HG02840 (cell line): ENCODE data around the gene OR10W1.

Experiments
- ATAC-seq: cut with Tn5 transposase; IDR thresholded peaks from one replicate; pipeline ENCODE4 v1.9.1; 2021; ENCODE audit warnings: mild to moderate bottlenecking, moderate library complexity, moderate number of reproducible peaks; ENCODE audit not compliant: unreplicated experiment, low FRiP score

Gene OR10W1

DNA sequence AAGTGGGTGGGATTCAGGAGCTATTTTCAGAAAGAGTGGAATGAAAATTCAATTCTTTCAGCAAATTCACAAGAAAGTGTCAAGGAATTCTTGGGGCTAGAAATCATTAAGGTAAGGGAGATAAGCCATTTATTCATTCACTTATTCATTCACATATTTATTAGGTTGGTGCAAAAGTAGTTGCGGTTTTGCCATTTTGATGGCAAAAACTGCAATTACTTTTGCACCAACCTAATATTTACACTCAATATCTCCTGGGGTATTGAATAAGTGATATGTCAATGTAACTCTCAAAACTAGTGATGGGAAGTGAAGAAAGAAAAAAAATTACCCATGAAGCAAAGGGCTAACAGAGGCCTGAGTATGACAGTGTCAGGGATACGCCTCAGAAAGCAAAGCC is at the start of gene OR10W1:
TSS of gene OR10W1 (minus strand) at position 119 of the 400 bp plus-strand sequence. CDS start 402 bp downstream, outside the sequence.
- no peak for ATAC-seq

GRCh38 chr11:58316142-58316541 is 48.1 kb upstream of the OR10W1 start:
- ATAC-seq = no peak

DNA sequence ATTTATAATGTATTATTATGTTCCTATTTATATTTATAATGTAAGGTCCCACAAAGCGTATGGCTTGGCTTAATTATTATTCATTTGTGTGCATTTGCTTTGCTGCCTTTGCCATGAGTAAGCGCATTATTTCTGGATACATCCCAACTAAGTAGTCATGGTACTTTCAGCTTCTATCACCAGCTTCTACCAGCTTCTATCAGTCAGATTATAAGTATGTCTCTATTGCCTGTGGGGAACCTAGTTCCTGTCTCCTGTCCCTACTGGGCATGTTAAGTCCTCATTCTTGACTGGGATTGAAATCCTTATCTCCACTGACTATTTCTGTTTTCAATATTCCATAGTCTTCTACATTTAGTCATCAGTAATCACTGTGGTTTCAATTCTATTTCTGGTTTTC is 33.5 kb upstream of the OR10W1 start:
- ATAC-seq = no peak

GRCh38 chr11:58292017-58292416 is 24.0 kb upstream of the OR10W1 start:
- ATAC-seq = no peak

GRCh38 chr11:58289266-58289665 is 21.2 kb upstream of the OR10W1 start:
- no peak for ATAC-seq

DNA sequence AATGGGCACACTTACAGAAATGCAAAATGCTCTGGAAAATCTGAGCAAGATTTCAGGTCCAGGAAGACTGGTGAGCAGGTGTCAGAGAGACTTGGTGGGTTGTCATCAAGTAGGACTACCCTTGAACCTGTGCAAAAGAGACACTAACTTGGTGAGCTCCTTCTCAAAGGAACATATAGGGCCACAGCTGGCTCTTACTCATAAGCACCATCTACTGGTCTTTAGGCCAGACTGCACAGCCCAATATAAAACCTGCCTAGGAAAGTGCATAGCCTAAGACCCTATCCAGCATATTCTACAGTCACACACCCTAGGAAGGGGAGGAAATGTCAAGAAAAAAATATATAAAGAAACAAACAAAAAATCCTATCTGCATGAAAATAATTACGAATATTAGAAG is 18.2 kb upstream of the OR10W1 start:
- no peak for ATAC-seq

GRCh38 chr11:58285483-58286040 is 17.5 kb upstream of the OR10W1 start:
- no peak for ATAC-seq

DNA sequence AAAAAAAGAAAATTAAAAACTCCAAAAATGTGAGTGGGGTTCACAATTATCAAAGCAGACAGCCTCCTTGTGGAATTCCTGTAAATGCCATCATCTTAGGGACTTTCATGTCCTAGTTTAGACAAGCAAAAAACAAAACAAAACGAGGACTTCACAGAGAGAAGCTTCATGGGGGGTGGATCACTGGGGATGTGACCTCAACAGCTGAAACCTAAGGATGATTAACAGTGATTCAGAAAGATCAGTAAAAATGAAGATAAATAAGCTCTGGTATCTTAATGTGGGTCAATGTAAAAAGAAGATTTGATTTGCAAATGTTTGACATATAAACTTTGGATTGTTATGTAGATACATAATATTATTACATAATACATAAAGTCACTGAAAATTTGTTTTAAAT is 8.1 kb upstream of the OR10W1 start:
- ATAC-seq = no peak

DNA sequence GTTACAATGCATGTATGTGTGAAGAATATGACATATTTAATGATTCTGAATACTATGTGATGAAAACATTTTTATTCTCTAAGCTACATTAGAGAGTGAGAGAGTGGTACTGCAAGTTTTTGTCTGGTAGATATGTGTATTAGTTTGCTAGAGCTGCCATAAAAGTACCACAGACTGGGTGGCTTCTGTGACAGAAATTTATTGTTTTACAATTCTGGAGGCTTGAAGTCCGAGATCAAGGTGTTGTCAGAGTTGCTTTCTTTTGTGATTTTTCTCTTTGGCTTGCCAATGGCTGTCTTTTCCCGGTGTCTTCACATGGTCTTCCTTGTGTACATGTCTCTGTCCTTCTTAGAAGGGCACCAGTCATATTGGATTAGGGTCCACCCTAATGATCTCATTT is 6.9 kb upstream of the OR10W1 start:
- no peak for ATAC-seq

DNA sequence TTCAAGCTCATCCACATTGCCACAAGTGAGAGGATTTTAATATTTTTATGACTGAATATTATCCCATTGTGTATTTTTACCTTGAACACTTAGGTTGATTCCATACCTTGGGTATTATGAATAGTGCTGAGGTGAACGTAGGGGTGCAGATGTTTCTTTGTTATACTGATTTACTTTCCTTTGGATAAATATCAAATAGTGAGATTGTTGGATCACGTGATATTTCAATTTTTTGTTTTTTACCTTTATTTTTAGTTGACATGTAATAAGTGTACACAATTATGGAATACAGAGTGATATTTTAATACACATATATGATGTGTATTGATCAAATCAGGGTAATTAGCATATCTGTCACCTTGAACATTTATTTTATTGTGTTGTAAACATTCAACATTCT is 8.1 kb downstream of the OR10W1 start:
- ATAC-seq = no peak

- no peak for ATAC-seq
Measured at GRCh38 chr11:58254936-58255335, 13.1 kb downstream of the OR10W1 start.

DNA sequence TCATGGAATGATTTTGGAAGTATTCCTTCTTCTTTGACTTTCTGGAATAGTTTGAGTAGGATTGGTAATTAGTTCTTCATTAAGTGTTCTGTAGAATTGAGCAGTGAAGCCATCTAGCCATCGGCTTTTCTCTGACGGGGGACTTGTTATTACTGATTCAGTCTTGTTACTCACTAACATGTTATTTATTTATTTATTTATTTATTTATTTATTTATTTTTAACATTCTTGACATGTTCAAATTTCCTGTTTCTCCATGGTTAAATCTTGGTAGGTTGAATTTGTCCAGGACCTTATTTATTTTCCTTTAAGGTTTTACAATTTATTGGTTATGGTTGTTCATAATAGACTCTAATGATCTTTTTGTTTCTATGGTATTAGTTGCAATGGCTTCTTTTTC is 24.1 kb downstream of the OR10W1 start:
- ATAC-seq = no peak

DNA sequence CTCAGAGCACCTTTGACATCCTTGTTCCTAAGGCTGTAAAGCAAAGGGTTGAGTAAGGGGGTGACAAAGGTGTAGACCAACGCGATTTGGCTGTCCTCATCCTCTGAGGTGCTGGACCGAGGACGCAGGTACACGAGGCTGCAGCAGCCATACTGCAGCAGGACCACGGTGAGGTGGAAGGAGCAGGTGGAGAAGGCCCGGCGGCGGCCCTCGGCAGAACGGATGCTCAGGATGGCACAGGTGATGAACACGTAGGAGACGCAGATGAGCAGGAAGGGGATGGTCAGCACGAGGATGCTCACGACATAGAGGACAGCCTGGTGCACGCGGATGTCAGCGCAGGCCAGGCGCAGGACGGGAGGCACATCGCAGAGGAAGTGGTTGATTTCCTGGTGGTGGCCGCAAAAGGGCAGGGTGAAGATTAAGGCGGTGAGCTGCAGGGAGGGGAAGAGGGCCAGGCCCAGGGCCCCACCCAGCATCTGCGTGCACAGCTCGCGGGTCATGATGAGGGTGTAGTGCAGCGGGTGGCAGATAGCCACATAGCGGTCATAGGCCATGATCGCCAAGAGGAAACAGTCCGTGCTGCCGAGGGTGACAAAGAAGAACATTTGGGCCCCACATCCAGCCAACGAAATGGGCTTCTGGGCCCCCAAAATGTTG is 40.0 kb downstream of the OR10W1 start:
- no peak for ATAC-seq

- ATAC-seq = no peak
Measured at GRCh38 chr11:58222721-58223120, 45.3 kb downstream of the OR10W1 start.
